ENCODE data around the gene KRTAP2-1. TPM values are rescaled to one million over a fixed set of nuclear protein-coding genes. Genes with fewer than 3 reads are reported as not detected.
"Not testable (repeated sequence)": the region's sequence is repeated elsewhere in the genome, so short reads cannot be mapped to it uniquely, and the experiment has no call there.

KRTAP2-1 gene
- total RNA-seq, 1 donor from 2014 or later: not detected

DNA sequence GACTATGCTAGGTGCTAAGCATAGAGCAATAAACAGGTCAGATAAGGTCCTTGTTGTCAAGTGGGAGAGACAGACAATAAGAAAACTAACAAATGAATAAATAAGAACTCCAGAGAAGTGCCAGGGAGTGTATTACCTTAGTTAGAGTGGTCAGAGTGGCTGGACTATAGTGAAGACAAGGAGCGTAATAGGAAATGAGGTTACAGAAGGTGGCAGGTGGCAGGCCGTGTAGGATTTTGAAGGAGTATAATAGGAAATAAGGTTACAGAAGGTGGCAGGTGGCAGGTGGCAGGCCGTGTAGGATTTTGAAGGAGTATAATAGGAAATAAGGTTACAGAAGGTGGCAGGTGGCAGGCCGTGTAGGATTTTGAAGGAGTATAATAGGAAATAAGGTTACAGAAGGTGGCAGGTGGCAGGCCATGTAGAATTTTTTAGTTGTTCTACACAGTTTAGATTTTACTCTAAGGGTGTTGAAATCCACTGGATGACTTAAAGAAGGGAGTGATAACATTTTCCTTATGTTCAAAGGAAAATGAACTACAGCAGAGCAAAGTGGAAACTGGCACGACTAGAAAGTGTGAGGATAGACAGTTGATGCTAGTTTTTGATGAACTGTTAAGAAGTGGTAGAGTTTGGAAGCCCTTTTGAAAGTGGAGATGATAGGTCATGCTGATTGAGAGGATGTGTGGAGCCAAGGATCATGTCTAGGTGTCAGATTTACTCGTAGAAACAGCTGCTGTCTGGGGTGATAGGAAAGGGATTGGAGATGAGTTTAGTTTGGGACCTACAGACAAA lies 34.6 kb downstream of the KRTAP2-1 start:
- no peak for DNase-seq (ENCODE audit: low spot score)

DNA sequence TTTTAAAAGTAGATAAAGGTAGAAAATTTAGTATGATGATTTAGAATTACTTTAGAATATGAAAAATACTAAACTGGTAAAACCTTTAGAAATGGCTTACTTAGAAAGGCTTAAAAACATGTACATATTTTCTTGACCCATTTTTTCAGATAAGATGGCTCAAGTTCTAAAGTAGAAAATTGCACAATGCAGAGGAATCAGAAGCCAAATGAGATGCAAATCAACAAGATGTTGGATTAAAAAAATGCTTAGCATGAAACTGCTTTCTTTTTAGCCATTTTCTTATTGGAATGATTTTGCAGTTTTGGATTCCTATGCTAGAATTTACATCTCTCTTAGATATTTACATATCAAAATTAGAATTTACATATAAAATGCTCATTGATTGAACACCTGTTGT lies 36.7 kb downstream of the KRTAP2-1 start:
- no peak for DNase-seq (ENCODE audit: low spot score)

DNA sequence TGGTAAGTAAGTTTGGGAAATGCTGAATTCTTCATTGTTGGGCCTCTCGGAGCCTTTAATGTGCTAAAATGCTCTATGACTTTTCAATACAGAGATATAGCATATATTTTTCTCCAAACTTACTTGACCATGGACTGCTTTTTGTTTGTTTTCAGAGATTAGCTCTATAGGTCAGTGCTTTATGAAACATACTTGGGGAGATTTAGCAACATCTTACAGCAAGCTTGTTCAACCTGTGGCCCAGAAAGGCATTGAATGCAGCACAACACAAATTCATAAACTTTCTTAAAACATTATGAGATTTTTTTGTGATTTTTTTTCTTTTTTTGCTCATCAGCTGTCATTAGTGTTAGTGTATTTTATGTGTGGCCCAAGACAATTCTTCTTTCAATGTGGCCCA lies 37.2 kb downstream of the KRTAP2-1 start:
- no peak for DNase-seq (ENCODE audit: low spot score)

DNA sequence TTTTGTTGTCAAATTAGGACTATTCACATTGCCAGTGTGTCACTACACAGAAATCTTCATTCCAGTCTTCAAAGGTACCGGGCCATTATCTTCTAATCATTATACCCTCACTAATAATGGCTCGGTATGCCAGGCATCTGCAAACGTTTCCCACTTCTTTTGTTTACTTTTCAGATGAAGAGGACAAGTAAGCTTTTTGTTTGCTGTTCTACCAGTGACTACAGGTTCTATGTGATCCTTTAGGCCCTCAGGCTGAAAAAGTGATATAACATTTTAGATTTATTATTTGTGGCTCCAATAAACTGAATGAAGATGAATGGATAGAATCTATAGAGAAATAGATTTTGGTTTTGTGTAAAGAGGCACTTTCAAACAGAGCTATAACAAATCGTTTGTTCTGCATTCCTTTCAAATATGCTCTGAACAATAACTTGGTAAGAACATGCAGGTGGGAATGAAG lies 37.8 kb downstream of the KRTAP2-1 start:
- DNase-seq (ENCODE audit: low spot score): no peak

DNA sequence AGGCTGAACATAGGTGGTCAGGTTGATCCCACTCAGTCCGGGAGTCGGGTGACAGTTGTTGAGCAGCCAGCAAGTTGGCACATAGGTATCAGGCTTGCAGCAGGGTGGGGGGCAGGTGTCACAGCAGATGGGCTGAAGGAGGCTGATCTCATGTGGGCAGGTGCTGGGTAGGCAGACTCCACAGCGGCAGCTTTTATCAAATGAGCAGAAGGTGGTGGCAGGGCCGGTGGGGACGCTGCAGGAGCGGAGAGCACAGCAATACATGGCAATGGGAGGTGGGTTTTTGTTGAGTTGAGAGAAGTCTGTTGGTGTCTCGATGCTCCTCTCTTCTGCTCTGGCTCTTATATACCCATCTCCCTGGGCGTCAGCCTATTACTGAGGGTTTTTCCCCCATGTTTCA lies 38.3 kb downstream of the KRTAP2-1 start, which contains the start of gene KRTAP3-1:
Gene KRTAP3-1 (minus strand): TSS at position 318 of the 400 bp plus-strand sequence. CDS start 54 bp downstream, at position 264.
- no peak for DNase-seq (ENCODE audit: low spot score)

DNA sequence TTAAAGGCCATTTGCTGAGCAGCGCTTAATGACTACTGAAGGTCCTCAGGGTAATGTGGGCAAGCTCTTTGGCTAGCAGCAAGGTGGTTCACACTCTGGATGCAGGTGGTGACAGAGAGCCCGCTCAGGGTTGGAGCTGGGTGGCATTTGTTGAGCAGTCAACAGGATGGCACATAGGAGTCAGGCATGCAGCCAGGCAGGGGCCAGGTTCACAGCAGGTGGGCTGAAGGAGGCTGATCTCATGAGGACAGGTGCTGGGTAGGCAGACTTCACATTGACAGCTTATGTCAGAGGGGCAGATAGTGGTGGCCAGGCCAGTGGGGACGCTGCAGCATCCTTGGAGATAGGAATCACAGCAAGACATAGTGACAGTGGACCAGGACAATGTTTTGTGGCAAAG lies 42.7 kb downstream of the KRTAP2-1 start:
- DNase-seq (ENCODE audit: low spot score): no peak

DNA sequence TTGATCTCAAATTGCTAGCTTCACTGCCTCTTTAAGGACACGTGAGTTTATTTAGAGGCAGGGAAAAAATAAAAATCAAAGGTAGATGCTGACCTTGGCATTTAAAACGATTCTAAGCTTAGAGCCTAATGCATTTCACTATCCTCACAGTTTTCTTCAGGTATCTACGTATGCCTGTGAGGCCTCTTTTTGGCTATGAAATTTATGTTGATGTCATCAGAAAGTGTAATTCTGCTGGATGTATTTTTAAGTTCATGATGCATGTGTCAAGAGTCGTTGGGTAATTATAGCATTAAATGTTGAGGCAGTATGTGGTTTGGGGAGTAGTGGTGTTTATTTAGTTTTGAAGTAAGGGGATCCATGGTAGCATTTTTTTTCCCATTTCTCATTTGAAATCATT lies 43.2 kb downstream of the KRTAP2-1 start:
- DNase-seq (ENCODE audit: low spot score): no peak

DNA sequence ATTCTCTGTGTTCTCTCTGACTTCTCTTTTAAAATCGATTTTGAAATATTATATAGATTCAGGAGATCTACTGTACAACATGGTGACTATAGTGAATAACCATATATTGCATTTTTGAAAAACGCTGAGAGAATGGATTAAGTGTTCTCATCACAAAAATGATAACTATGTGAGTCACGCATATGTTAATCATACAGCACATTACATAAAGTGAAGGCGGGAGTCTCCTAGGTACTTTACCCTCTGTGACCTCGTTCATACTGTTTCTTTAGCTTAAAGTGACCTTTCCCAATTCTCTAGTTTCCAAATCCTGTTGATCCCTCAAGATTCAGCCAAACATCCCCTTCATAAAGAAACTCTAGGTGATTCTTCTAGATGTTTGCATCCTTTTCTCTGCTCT lies 44.3 kb downstream of the KRTAP2-1 start:
- DNase-seq (ENCODE audit: low spot score): no peak

DNA sequence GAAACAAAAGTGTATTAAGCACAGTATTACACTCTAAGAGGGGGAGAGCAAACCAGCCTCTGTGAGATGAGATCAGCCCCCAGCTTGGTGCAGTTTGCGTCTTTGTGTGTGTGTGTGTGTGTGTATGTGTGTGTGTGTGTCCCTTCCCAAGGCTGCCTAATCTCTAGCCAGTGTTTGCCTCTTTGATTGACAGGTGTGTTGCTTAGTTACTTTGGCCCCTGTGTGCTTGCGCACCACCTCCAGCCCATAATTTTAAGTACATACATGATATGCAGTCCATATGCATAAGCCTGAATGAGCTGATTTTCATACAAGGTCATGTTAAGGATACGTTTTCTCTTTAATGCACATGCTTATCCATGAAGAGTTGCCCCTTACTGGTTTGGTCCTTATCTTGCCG lies 45.3 kb downstream of the KRTAP2-1 start:
- DNase-seq (ENCODE audit: low spot score): no peak

DNA sequence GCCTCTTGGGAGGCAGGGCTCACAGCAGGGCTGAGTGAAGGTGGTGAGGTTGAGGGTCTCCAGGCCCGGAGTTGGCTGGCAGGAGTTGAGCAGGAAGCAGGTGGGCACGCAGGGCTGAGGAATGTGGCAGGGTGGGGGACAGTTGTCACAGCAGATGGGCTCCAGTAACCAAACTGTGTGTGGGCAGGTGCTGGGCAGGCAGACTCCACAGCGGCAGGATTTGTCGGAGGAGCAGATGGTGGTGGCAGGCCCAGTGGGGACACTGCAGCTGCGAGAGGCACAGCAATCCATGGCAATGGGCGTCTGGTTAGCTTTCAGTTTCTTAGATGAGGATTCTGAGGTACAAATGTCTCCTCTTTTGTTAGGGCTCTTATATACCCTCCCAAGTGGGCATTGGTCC lies 47.6 kb downstream of the KRTAP2-1 start, which contains the start of gene KRTAP3-2:
Gene KRTAP3-2 (minus strand): TSS at position 344 of the 400 bp plus-strand sequence. CDS start 53 bp downstream, at position 291.
- DNase-seq (ENCODE audit: low spot score): not testable (repeated sequence)

DNA sequence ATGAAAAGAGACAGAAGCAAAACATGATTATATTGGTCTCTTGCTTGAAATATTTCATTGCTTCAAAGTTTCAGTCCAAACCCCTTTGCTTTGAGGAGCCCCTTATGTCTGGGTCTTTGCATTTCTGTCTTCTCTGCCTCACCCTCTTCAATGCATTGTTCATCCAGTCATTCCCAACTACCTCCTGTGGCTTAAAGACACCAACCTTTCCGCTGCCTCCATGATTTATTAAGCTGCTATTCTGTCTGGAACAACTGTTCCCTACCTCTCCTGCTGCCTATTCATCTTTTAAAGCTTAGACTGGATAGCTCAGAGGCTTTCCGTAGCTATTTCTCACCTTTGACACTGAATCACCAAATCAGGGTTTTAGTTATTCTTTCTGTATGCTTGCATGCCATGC lies 49.8 kb downstream of the KRTAP2-1 start:
- DNase-seq (ENCODE audit: low spot score): no peak

DNA sequence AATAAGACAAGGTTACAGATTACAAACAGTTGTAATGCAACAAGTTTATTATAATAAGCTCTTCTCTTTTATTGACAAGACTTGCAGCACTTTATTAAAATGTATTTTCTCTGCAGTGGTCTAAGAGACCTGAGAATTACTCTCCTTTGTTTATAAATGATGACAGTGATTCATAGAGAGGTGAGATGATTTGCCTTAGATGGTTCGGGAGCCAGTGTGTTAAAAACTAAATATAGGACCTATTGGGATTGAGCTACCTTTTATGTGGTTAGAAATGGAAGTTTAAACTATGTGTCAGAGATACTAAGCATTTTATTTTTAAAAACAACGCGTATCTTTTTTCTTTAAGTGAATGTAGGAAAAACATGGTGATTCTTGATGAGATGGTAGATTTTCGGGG lies 50.3 kb downstream of the KRTAP2-1 start:
- no peak for DNase-seq (ENCODE audit: low spot score)

Other genes with a start within 250 kb of the KRTAP2-1 start
- gene KRT28, start 247.4 kb downstream of the KRTAP2-1 start, total RNA-seq: not detected
- gene KRT10, start 224.7 kb downstream of the KRTAP2-1 start, total RNA-seq: 30.1 TPM
- gene KRT12, start 180.1 kb downstream of the KRTAP2-1 start, total RNA-seq: not detected
- 0.32 TPM for gene KRT20, start 162.1 kb downstream of the KRTAP2-1 start, total RNA-seq
- gene KRT23, start 109.7 kb downstream of the KRTAP2-1 start, total RNA-seq: 7.0 TPM
- not detected for gene KRT39, start 80.4 kb downstream of the KRTAP2-1 start, total RNA-seq
- not detected for gene KRT40, start 63.0 kb downstream of the KRTAP2-1 start, total RNA-seq
- not detected for gene KRTAP3-3, start 53.2 kb downstream of the KRTAP2-1 start, total RNA-seq
- not detected for gene KRTAP3-2, start 47.4 kb downstream of the KRTAP2-1 start, total RNA-seq
- gene KRTAP3-1, start 38.2 kb downstream of the KRTAP2-1 start, total RNA-seq: not detected
- not detected for gene KRTAP1-5, start 20.1 kb downstream of the KRTAP2-1 start, total RNA-seq
- gene KRTAP1-4, start 17.1 kb downstream of the KRTAP2-1 start, total RNA-seq: not detected
- gene KRTAP1-3, start 12.4 kb downstream of the KRTAP2-1 start, total RNA-seq: not detected
- not detected for gene KRTAP1-1, start 5.9 kb downstream of the KRTAP2-1 start, total RNA-seq
- not detected for gene KRTAP2-2, start 7.9 kb upstream of the KRTAP2-1 start, total RNA-seq
- not detected for gene KRTAP2-3, start 12.8 kb upstream of the KRTAP2-1 start, total RNA-seq
- not detected for gene KRTAP2-4, start 18.6 kb upstream of the KRTAP2-1 start, total RNA-seq
- not detected for gene KRTAP4-7, start 36.8 kb upstream of the KRTAP2-1 start, total RNA-seq
- not detected for gene KRTAP4-8, start 50.8 kb upstream of the KRTAP2-1 start, total RNA-seq
- gene KRTAP4-16, start 54.9 kb upstream of the KRTAP2-1 start, total RNA-seq: not detected
- gene KRTAP4-9, start 58.1 kb upstream of the KRTAP2-1 start, total RNA-seq: not detected
- gene KRTAP4-11, start 71.1 kb upstream of the KRTAP2-1 start, total RNA-seq: not detected
- not detected for gene KRTAP4-12, start 76.9 kb upstream of the KRTAP2-1 start, total RNA-seq
- gene KRTAP4-6, start 93.2 kb upstream of the KRTAP2-1 start, total RNA-seq: not detected
- not detected for gene KRTAP4-5, start 102.5 kb upstream of the KRTAP2-1 start, total RNA-seq
- not detected for gene KRTAP4-4, start 113.4 kb upstream of the KRTAP2-1 start, total RNA-seq
- gene KRTAP4-3, start 120.9 kb upstream of the KRTAP2-1 start, total RNA-seq: not detected
- not detected for gene KRTAP4-2, start 130.9 kb upstream of the KRTAP2-1 start, total RNA-seq
- gene KRTAP4-1, start 137.6 kb upstream of the KRTAP2-1 start, total RNA-seq: not detected
- gene KRTAP9-1, start 142.6 kb upstream of the KRTAP2-1 start, total RNA-seq: not detected
- not detected for gene KRTAP9-2, start 179.3 kb upstream of the KRTAP2-1 start, total RNA-seq
- gene KRTAP9-3, start 185.1 kb upstream of the KRTAP2-1 start, total RNA-seq: not detected
- not detected for gene KRTAP9-8, start 190.7 kb upstream of the KRTAP2-1 start, total RNA-seq
- gene KRTAP9-4, start 202.4 kb upstream of the KRTAP2-1 start, total RNA-seq: not detected
- gene KRTAP9-9, start 208.1 kb upstream of the KRTAP2-1 start, total RNA-seq: not detected
- gene KRTAP9-6, start 218.1 kb upstream of the KRTAP2-1 start, total RNA-seq: not detected
- not detected for gene KRTAP9-7, start 228.4 kb upstream of the KRTAP2-1 start, total RNA-seq

Data from mucosa of gallbladder (tissue), 1 donor.